DOHH2 (cell line): Measurements from ENCODE around the gene ESRRA.

Experiments used
- EZH2phosphoT487 ChIP-seq: fragments of 200-600 bp; sonication (generic); IDR thresholded peaks from 2 replicates; pipeline ENCODE4 v1.6.1; 2017; ENCODE audit warnings: borderline replicate concordance, mild to moderate bottlenecking, antibody characterized with exemption, low read length, moderate library complexity, mixed read lengths
- TF ChIP-seq, protein P1 (sequence below): fragments of 200-600 bp; sonication (generic); IDR thresholded peaks from one replicate; pipeline ENCODE4 v1.5.1; 2014; ENCODE audit warnings: antibody characterized with exemption, mild to moderate bottlenecking, low read depth, low read length; ENCODE audit not compliant: poor library complexity, severe bottlenecking

DNA sequence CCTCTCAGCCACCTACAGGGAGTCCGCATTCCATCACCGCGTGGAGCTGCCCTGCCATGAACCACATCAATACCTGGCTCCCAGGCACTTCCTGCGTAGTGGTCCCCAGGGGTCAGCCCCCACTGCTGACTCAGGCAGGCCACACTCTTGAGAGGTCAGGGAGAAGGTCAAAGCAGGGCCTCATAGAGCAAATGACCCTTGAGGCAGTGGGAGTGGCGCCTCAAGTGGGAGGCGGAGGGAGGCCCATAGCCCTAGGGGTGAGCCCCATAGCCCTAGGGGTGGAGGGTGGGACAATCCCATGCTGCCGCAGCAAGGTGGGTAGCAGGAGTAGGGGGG, 17.6 kb downstream of the ESRRA start:
- TF ChIP-seq EZH2phosphoT487: no peak
- TF ChIP-seq, protein P1, sequence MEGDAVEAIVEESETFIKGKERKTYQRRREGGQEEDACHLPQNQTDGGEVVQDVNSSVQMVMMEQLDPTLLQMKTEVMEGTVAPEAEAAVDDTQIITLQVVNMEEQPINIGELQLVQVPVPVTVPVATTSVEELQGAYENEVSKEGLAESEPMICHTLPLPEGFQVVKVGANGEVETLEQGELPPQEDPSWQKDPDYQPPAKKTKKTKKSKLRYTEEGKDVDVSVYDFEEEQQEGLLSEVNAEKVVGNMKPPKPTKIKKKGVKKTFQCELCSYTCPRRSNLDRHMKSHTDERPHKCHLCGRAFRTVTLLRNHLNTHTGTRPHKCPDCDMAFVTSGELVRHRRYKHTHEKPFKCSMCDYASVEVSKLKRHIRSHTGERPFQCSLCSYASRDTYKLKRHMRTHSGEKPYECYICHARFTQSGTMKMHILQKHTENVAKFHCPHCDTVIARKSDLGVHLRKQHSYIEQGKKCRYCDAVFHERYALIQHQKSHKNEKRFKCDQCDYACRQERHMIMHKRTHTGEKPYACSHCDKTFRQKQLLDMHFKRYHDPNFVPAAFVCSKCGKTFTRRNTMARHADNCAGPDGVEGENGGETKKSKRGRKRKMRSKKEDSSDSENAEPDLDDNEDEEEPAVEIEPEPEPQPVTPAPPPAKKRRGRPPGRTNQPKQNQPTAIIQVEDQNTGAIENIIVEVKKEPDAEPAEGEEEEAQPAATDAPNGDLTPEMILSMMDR: no peak
